Stimulated activated CD8-positive, alpha-beta memory T cell treated with anti-CD3 and anti-CD28 coated beads, Interleukin-12 subunit alpha, Interleukin-12 subunit beta, amount 100 ng/mL, for 1 hour (primary cell): ENCODE data around the gene LRRC27.

Experiments
- DNase-seq: peaks from one replicate; pipeline ENCODE4 v3.0.0-alpha.2; 2020; ENCODE audit warnings: low read depth

The LRRC27 gene

DNA sequence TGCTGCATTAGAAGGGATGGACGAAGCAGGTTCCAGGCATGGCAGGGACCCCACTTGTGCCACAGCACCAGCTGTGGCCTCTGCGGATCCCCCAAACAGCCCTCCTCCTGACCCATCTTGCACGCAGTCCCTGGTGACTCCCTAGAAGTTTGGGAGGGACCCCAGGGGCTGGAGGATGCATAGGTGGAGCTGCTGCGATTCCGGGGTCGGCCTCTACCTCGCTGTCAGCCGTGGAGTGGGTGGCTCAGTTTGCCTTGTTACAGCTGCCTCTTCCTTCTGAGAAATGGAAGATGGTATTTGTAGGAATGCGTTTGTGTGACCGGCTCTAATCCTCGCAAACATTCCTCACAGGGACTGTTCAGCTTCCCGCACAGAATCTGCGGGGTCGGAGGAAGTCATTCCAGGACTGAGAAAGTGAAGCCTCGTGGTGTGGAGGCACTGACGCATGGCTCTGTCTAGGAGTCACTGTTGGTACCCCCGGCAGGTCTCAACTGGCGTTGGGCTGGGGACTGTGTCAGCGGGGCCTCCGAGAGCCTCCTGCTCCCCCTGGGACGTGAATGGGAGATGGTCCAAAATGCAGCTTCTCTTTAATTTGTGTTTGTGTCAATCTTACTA is 82.5 kb downstream of the LRRC27 start:
- DNase-seq: no peak

DNA sequence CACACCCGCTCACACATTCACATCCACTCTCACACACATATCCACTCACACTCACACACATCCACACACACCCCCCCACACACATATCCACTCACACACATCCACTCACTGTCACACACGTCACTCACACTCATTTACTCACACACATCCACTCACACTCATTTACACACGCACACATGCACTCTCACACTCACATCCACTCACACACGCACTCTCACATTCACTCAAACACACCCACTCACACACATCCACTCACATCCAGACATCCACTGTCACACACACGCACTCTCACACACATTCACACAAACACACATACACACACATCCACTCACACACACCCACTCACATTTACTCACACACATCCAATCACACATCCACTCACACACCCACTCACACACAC is 83.3 kb downstream of the LRRC27 start:
- no peak for DNase-seq

- no peak for DNase-seq
These were observed 84.0 kb downstream of the LRRC27 start for GRCh38 chr10:132415956-132416355.

DNA sequence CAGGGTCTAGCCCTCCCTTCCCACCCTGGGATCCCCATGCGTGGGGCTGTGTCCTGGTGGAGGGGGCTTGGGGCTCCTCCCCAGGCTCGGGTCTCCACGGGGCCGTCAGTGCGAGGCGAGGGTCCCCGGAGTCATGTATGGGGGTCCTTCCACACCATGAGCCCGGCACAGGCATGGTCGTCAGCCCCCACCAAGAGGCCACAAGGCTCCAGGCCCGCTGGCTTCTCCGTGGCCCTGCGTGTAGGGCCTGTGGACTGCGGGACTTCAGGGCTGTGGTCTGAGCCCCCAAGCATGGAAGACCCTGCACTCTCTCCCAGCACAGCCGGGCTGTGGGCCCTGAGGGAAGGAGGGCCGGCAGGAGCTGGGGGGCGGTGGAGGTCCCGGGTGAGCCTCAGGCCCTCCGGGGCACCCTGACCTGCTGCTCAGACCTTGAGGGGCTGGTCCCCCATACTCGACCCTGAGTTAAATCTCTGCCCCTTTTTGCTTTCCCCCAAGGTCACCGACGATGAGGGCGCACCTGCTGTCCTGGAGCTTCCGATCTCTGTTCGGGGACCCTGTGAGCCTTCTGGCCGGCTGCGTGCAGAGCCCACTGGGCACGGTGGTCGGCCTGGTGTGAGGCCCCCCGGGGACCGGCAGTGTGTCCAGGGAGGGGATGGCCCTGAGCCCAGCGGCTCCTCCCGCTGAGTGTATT is 84.7 kb downstream of the LRRC27 start:
- no peak for DNase-seq

- no peak for DNase-seq
These were observed 85.4 kb downstream of the LRRC27 start for GRCh38 chr10:132417257-132417910.

- no peak for DNase-seq
These were observed 86.0 kb downstream of the LRRC27 start for GRCh38 chr10:132417957-132418441.

GRCh38 chr10:132418527-132419416 is 86.8 kb downstream of the LRRC27 start:
- DNase-seq: no peak

- no peak for DNase-seq
These were observed 87.8 kb downstream of the LRRC27 start for GRCh38 chr10:132419538-132420468.

DNA sequence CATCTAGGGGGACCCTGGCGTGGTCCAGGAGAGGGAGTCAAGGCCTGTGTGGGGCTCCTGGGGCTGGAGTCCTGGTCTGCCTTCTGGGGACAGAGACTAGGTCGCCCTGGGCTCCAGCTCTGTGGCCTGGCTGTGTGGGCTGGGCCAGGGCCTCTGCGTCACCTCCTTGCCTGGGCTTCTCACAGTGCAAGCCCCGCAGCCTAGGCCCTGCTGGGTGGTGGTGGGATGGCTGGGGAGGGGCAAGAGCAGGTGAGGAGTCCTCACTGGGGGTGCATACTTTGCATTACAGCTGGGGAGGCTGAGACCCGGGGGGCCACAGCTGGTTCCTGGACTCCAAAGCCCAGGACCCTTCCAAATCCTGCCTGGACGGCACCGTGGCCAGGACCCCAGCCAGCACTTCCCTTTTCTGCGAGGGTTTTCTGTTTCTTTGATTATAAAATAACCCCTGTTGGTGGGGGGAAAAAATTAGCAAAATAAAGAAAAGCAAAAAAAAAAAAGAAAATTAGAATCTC is 88.5 kb downstream of the LRRC27 start:
- DNase-seq: no peak

DNA sequence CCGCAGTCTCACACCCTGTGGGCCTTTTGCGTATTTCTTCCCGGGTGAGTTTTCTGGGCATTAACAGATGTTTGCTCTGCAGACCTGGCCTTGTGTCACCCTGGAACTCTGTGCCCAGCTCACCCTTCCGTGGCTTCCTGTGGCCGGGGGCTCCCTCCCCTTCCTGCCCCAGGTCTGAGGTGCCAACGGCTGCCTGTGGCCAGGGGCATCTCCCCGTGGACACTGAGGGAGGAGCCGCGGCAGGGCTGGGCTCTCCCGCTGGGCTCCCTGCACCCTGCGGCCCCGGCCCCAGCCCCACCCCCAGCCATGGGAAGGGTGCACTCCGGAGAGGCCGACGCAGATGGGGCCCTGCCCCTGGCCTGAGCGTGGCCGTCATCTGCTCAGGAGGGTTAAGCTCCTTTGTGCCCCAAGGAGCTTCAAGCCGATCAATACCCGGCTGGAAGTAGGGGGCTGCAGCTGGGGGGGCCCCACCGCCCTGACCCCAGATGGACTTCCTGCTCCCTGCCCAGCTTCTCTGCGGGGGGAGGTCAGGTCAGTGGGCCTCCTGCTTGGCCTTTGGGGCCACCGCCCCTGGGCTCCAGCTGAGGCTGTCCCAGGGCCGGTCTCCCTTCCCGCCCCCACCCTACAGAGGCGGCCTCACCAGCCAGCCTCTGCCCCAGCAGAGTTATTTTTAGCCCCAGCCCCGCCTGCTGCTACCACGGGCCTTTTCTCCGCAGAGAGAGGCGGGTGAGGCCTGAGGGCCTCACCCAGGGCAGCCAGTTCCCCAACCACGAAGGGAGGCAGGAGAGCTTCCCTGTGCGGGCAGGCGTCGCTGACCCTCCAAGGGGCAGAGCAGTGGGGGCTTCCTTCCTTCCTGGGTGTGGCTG is 89.2 kb downstream of the LRRC27 start:
- DNase-seq: no peak

DNA sequence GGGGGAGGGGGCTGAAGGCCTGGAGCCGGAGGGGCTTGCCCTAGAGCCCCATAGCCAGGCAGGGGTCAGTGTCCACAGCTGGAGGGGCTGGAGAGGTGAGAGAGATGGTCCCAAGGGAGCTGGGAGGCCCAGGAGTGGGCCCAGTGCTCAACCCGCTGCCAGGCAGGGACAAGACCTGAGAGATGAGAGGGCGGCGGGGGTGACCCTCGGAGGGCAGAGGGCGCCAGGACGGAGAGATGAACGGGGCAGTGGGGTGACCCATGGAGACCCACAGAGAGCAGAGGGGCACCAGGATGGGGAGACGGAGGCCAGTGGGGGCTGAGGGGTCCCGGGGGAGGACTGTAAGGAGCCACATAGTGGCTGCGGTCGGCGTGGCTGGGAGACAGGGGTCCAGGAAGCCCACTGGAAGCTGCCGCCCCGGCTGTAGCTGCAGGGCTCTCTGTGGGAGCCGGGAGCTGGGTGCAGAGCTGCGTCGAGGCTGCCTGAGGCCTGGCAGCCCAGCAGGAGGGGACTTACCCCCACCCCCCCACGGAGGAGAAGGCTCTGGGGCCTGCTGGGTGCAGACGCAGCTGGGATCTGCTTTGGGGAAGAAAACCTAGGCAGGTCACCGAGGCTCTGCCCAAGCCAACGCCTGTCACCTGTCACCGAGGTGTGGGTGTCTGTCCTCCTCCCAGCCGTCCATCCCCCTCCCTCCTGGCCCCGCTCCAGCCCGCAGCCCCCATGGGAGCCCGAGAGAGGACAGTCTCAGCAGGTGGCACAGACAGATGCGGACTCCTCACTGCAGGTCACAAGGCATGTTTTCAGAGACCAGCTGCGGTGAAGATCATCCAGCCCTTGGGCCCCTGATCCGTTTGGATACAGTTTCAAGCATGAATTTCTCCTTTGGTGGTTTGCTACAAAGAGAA is 90.1 kb downstream of the LRRC27 start:
- no peak for DNase-seq

DNA sequence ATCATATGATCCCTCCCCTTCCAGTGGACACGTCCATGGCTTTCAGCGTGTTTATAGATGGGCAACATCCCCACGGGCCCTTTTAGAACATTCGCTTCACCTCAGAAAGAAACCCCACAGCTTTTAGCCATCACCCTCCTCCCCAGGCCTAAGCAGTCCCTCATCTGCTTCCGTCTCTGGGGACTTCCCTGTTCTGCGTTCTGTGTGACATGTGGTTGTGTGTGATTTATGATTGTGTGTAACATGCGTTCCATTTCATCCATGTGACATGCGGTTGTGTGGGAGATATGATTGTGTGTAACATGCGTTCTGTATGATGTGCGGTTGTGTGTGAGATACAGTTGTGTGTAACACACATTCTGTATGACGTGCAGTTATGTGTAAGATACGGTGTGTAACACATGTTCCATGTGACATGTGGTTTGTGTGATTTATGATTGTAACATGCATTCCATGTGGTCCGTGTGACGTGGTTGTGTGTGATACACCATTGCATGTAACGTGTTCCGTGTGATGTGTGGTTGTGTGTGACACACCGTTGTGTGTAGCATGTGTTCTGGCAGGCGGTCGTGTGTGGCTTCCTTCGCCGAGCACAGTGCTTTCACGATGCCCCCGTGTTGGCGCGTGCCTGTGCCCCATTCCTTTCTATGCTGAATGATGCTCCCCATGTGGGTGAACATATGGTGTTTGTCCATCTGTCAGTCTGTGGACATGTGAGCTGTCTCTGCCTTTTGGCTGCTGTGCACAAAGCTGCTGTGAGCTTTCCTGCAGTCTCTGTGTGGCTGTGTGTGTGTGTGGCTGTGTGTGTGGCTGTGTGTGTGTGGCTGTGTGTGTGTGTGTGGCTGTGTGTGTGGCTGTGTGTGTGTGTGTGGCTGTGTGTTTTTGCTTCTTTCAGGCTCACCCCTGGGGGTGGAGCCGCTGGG is 91.2 kb downstream of the LRRC27 start:
- DNase-seq: no peak

DNA sequence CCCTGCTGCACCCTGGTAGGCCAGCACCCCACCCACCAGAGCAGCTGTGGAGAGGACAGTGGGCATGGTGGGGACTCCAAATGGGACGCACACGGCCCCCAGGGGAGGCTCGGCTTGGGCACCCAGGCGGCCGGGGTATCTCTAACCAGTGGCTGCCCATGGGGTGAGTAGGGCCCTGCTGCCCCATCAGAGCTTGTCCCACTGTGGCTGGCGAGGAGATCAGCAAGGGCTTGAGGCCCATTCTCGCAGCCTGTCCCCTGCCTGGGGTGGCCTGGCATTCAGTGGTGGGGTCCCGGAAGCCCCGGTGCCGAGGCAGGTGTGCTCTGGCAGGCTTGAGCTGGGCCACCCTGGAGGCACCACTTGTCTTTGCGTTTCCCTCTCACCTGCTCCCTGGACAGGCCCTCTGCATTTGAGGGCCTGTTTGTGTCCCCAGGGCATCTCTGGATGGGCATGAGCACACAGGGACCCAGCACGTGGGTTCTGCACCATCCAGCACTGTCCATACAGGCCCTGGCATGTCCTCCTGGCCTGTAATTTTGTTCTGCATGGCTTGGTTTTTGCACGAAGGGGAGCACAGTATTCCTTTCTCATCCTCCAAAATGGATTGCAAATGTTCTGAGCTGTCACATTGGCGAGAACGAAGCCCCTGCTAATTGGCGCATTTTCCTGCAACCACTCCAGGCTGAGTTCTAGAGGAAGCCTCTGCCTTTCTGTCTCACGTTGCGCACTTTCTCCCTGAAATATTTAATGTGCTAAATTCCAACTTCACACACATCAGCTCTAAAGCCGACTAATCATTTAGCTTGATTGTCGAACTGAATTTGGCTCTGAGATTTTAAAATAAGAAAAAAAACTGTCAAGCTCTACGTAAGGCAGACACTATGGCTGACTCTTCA is 92.2 kb downstream of the LRRC27 start:
- DNase-seq: no peak

GRCh38 chr10:132425029-132425756 is 93.2 kb downstream of the LRRC27 start:
- no peak for DNase-seq

DNA sequence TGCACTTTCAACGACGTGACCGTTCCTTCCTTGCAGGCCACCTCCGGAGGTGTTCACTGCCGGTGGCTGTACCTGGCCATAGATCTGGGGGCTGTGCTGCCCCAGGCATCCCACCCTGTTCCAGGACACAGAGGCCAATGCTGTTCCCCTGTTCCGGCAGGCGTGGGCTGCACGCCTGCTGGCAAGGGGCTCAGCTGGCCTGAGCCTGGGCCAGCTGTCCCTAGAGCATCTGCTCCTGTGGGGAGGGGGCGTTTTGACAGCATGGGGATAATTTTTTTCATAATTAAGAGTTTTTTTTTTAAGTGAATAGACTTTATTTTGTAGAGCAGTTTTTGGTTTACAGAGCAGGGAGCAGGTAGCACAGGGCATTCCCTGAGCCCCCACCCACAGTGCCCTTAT is 93.8 kb downstream of the LRRC27 start:
- DNase-seq: no peak
